ENCODE results near the gene YEATS2.

The YEATS2 gene

DNA sequence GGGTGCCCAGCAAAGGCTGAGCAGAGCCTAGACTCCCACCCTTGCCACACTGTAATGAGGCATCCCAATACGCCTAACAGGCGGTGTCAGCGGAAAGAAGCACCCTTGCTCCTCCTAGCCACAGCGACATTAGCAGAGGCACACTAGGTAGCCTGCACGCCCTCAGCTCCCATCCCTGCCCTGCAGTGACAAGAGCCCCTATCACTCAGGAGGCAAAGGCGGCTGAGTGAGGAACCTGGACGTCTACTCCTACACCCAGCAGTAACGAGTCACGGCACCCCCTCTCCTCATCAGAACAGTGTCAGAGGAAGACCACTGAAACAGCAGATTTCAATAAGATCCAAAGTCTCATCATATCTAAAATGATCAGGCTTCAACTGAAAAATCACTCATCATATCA is 139.8 kb downstream of the YEATS2 start:
- DNase-seq (ENCODE audit: low spot score) = no peak

DNA sequence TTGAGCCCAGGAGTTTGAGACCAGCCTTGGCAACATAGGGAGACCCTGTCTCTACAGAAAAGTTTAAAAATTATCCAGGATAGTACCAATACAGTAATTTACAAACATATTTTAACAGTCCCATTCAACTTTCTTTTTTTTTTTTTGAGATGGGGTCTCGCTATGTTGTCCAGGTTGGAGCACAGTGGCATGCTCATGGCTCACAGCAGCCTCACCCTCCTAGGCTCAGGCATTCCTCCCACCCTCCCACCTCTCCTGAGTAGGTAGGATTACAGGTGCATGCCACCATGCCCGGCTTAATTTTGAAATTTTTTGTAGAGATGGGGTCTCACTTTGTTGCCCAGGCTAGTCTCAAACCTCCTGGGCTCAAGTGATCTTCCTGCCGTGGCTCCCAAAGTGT is 140.3 kb downstream of the YEATS2 start:
- no peak for DNase-seq (ENCODE audit: low spot score)

- DNase-seq (ENCODE audit: low spot score) = no peak
Observed at GRCh38 chr3:183839751-183840150, 142.2 kb downstream of the YEATS2 start.

DNA sequence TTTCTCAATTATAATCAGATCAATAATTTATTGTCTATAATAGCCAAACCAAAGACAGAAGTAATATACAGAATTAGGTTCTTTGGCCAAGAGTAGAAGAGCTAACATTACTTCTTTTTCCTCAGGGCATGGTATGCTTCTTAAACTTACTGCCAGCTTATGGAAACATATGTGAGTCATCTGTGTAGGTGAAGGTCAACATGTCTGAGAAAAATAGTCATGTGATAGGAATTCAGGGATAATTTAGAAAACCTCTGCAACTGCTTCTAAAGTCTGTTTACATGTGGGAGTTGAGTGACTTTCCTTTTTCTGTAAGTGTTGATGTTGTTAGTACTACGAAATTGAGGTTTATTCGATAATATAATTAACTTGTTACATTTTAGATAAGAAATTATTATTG is 147.0 kb downstream of the YEATS2 start:
- no peak for DNase-seq (ENCODE audit: low spot score)

- no peak for DNase-seq (ENCODE audit: low spot score)
Observed at GRCh38 chr3:183845090-183845489, 147.5 kb downstream of the YEATS2 start.

- DNase-seq (ENCODE audit: low spot score) = no peak
Observed at GRCh38 chr3:183845608-183846288, 148.2 kb downstream of the YEATS2 start.

GRCh38 chr3:183854318-183855035 is 156.9 kb downstream of the YEATS2 start:
- no peak for DNase-seq (ENCODE audit: low spot score)

- no peak for DNase-seq (ENCODE audit: low spot score)
Observed at GRCh38 chr3:183857863-183858262, 160.3 kb downstream of the YEATS2 start.
